Esophagus squamous epithelium (tissue), 4 donors: ENCODE data around the gene PDLIM5.

ENCODE experiments used
- POLR2A ChIP-seq, 4 donors: fragments of 450-650 bp; IDR thresholded peaks; one replicate each; pipeline ENCODE4 v1.6.1; 2017; ENCODE audit warnings: antibody characterized with exemption in 4 of 4, mild to moderate bottlenecking in 4 of 4, moderate library complexity in 3 of 4
- TF ChIP-seq, protein P1 (sequence below), 6 experiments: fragments of 450-650 bp in 4 of 6; fragments of 200-600 bp in 2 of 6; sonication (generic) in 2 of 6; IDR thresholded peaks; one replicate each; pipeline ENCODE4 v1.5.1; 2016 to 2019; ENCODE audit warnings: antibody characterized with exemption in 6 of 6, mild to moderate bottlenecking in 4 of 6, moderate library complexity in 4 of 6

DNA sequence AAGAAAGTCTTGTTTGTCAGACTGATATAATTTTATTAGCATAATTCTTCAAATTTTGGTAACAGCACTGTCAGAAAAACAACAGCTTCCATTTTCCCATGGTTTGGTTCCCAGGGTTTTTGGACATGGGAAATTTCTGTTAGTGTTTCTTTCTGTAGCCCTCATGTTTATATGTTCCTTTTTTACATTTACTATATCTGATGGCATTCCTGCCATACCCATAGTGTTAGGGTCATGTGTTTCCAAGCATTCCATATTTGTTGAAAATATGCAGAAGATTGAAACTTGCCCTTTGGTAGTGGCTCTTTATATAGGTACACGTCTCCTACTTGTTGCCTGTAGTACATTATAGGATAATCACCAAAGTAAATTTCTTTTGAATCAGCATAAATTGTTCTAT, 65.8 kb downstream of the PDLIM5 start:
- TF ChIP-seq, protein P1, sequence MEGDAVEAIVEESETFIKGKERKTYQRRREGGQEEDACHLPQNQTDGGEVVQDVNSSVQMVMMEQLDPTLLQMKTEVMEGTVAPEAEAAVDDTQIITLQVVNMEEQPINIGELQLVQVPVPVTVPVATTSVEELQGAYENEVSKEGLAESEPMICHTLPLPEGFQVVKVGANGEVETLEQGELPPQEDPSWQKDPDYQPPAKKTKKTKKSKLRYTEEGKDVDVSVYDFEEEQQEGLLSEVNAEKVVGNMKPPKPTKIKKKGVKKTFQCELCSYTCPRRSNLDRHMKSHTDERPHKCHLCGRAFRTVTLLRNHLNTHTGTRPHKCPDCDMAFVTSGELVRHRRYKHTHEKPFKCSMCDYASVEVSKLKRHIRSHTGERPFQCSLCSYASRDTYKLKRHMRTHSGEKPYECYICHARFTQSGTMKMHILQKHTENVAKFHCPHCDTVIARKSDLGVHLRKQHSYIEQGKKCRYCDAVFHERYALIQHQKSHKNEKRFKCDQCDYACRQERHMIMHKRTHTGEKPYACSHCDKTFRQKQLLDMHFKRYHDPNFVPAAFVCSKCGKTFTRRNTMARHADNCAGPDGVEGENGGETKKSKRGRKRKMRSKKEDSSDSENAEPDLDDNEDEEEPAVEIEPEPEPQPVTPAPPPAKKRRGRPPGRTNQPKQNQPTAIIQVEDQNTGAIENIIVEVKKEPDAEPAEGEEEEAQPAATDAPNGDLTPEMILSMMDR (IDR thresholded peaks at IDR 0.05): no peak
- no peak for TF ChIP-seq POLR2A (IDR thresholded peaks at IDR 0.05)
